H1 (cell line): ENCODE measurements around the gene SCRN1. TPM values are rescaled to one million over a fixed set of nuclear protein-coding genes. Genes with fewer than 3 reads are reported as not detected.

Experiments
- CTCF ChIA-PET: fragments of 300-600 bp; sonication (Branson Sonifier 250); formaldehyde crosslinking; loops from one replicate; lab custom pipeline; 2021; ENCODE audit not compliant: partially characterized antibody; lab: Charles Lee
- POLR2A ChIA-PET: fragments of 300-600 bp; sonication (Branson Sonifier 250); formaldehyde crosslinking; loops from one replicate; lab custom pipeline; 2021; ENCODE audit warnings: inconsistent platforms; ENCODE audit not compliant: partially characterized antibody; lab: Charles Lee
- DNase-seq, 2 experiments: peaks; one replicate each; pipeline versions ENCODE4 v3.0.0 to v3.0.0-alpha.2; 2010 to 2022; ENCODE audit warnings: low spot score in 2 of 2, low read depth in 1 of 2, mixed read lengths in 1 of 2
- FAIRE-seq: peaks from 2 replicates; lab custom pipeline; 2011; peaks lifted over from hg19 to GRCh38; lab: Jason Lieb, UNC
- H2AFZ ChIP-seq: 2 replicates; pipeline ENCODE4 v1.8.1; 2012; ENCODE audit warnings: low read length, inconsistent platforms
- H2AK5ac ChIP-seq: 2 replicates; pipeline ENCODE4 v1.6.1; 2013; ENCODE audit warnings: low read depth, low read length
- H2BK120ac ChIP-seq: replicated peaks from 2 replicates; pipeline ENCODE3; 2013; ENCODE audit warnings: low read depth, low read length, inconsistent platforms
- H2BK12ac ChIP-seq: 2 replicates; pipeline ENCODE4 v1.6.1; 2013; ENCODE audit warnings: low read depth, low read length
- H2BK15ac ChIP-seq: 2 replicates; pipeline ENCODE4 v1.6.1; 2013; ENCODE audit warnings: low read length
- H2BK20ac ChIP-seq: 2 replicates; pipeline ENCODE4 v1.6.1; 2013; ENCODE audit warnings: low read length
- H2BK5ac ChIP-seq: 2 replicates; pipeline ENCODE4 v1.6.1; 2013; ENCODE audit warnings: low read depth, low read length
- H3K14ac ChIP-seq: 2 replicates; pipeline ENCODE4 v1.6.1; 2013; ENCODE audit warnings: inconsistent platforms; ENCODE audit not compliant: insufficient read length
- H3K18ac ChIP-seq: 2 replicates; pipeline ENCODE4 v1.6.1; 2013; ENCODE audit warnings: low read length; ENCODE audit errors: extremely low read depth
- H3K23ac ChIP-seq: 2 replicates; pipeline ENCODE4 v1.6.1; 2013; ENCODE audit warnings: inconsistent platforms; ENCODE audit not compliant: insufficient read length
- H3K23me2 ChIP-seq: 2 replicates; pipeline ENCODE4 v1.6.1; 2013; ENCODE audit warnings: low read depth, low read length
- H3K27ac ChIP-seq: 2 replicates; pipeline ENCODE4 v1.6.1; 2011; ENCODE audit warnings: low read depth, low read length, inconsistent platforms
- H3K27me3 ChIP-seq, 4 experiments: replicated peaks in 1 of 4; 1 replicate in 1 of 4; 2 replicates in 3 of 4; pipeline versions ENCODE4 v1.6.1 to v1.8.1; 2011 to 2013; ENCODE audit warnings: low read length in 3 of 4, mild to moderate bottlenecking in 3 of 4, inconsistent platforms in 2 of 4, mixed read lengths in 2 of 4, moderate library complexity in 1 of 4; ENCODE audit not compliant: control insufficient read depth in 3 of 4, insufficient read depth in 3 of 4; ENCODE audit errors: extremely low read depth in 1 of 4
- H3K36me3 ChIP-seq, 4 experiments: 2 replicates each; pipeline versions ENCODE4 v1.6.1 to v1.8.1; 2011 to 2013; ENCODE audit warnings: mild to moderate bottlenecking in 4 of 4, low read length in 3 of 4, moderate library complexity in 2 of 4, control low read depth in 1 of 4, inconsistent platforms in 1 of 4; ENCODE audit not compliant: insufficient read depth in 4 of 4, control insufficient read depth in 2 of 4
- H3K4ac ChIP-seq: replicated peaks from 2 replicates; pipeline ENCODE3; 2013; ENCODE audit warnings: low read length, low read depth, mixed read lengths, inconsistent platforms; ENCODE audit not compliant: insufficient read length
- H3K4me1 ChIP-seq, 4 experiments: replicated peaks in 1 of 4; 1 replicate in 1 of 4; 2 replicates in 3 of 4; pipeline versions ENCODE4 v1.6.1 to v1.8.1; 2011 to 2013; ENCODE audit warnings: low read length in 3 of 4, inconsistent platforms in 2 of 4, mixed read lengths in 1 of 4; ENCODE audit not compliant: insufficient read depth in 4 of 4, control insufficient read depth in 3 of 4
- H3K4me2 ChIP-seq, 2 experiments: 2 replicates each; pipeline versions ENCODE4 v1.6.1 to v1.8.1; 2011 to 2013; ENCODE audit warnings: low read depth in 2 of 2, low read length in 2 of 2, control low read depth in 1 of 2, inconsistent platforms in 1 of 2, mild to moderate bottlenecking in 1 of 2; ENCODE audit not compliant: insufficient read depth in 1 of 2
- H3K4me3 ChIP-seq, 4 experiments: fragments of 200-600, 300-600 bp in 1 of 4; sonication (generic), shearing (Covaris generic), sonication (Bioruptor Twin) in 1 of 4; 2 replicates each; pipeline versions ENCODE4 v1.5.1 to v1.8.1; 2011 to 2016; ENCODE audit warnings: low read length in 4 of 4, low read depth in 3 of 4, control low read depth in 2 of 4, inconsistent platforms in 2 of 4, mild to moderate bottlenecking in 2 of 4, mixed read lengths in 1 of 4, moderate library complexity in 1 of 4; ENCODE audit not compliant: insufficient read depth in 2 of 4; ENCODE audit errors: extremely low read depth in 1 of 4
- H3K56ac ChIP-seq: replicated peaks from 2 replicates; pipeline ENCODE3; 2013; ENCODE audit warnings: low read depth, mild to moderate bottlenecking, mixed read lengths, low read length, inconsistent platforms; ENCODE audit not compliant: insufficient read length
- H3K79me1 ChIP-seq: 2 replicates; pipeline ENCODE4 v1.6.1; 2013; ENCODE audit warnings: low read depth, low read length, control low read depth
- H3K79me2 ChIP-seq, 2 experiments: 2 replicates each; pipeline versions ENCODE4 v1.6.1 to v1.8.1; 2012 to 2013; ENCODE audit warnings: low read length in 2 of 2, mild to moderate bottlenecking in 2 of 2, inconsistent platforms in 1 of 2; ENCODE audit not compliant: insufficient read depth in 2 of 2, control insufficient read depth in 1 of 2
- H3K9ac ChIP-seq, 4 experiments: replicated peaks in 1 of 4; 1 replicate in 1 of 4; 2 replicates in 3 of 4; pipeline versions ENCODE4 v1.6.1 to v1.8.1; 2011 to 2013; ENCODE audit warnings: low read depth in 3 of 4, low read length in 3 of 4, control low read depth in 2 of 4, mild to moderate bottlenecking in 2 of 4, moderate library complexity in 2 of 4, inconsistent platforms in 1 of 4; ENCODE audit errors: extremely low read depth in 1 of 4
- H3K9me3 ChIP-seq, 2 experiments: 2 replicates each; pipeline versions ENCODE4 v1.6.1 to v1.8.1; 2012 to 2013; ENCODE audit warnings: mild to moderate bottlenecking in 2 of 2, moderate library complexity in 2 of 2, control low read depth in 1 of 2, inconsistent platforms in 1 of 2, low read depth in 1 of 2, low read length in 1 of 2, mixed read lengths in 1 of 2; ENCODE audit not compliant: insufficient read depth in 2 of 2
- H4K20me1 ChIP-seq, 2 experiments: replicated peaks in 1 of 2; 2 replicates each; pipeline versions ENCODE3 to v1.8.1; 2011 to 2013; ENCODE audit warnings: inconsistent platforms in 2 of 2, low read length in 2 of 2, mild to moderate bottlenecking in 1 of 2; ENCODE audit not compliant: insufficient read depth in 2 of 2, control insufficient read depth in 1 of 2
- H4K5ac ChIP-seq: 2 replicates; pipeline ENCODE4 v1.6.1; 2013; ENCODE audit warnings: low read length, low read depth, mixed read lengths, inconsistent platforms; ENCODE audit not compliant: insufficient read length
- H4K8ac ChIP-seq: 2 replicates; pipeline ENCODE4 v1.8.0; 2013; ENCODE audit warnings: mild to moderate bottlenecking, moderate library complexity, low read length, inconsistent platforms; ENCODE audit not compliant: insufficient read depth; ENCODE audit errors: extremely low read depth
- H4K91ac ChIP-seq: replicated peaks from 2 replicates; pipeline ENCODE3; 2013; ENCODE audit warnings: low read length, mixed read lengths, inconsistent platforms; ENCODE audit not compliant: insufficient read length
- CHD2 ChIP-seq: IDR thresholded peaks from 2 replicates; pipeline ENCODE4 v1.6.1; 2012; ENCODE audit warnings: low read length, improper control_type of control experiment
- HDAC2 ChIP-seq, 2 experiments: fragments of 300-600 bp in 1 of 2; sonication (generic) in 1 of 2; IDR thresholded peaks; 2 replicates each; pipeline ENCODE4 v1.6.1; 2011 to 2012; ENCODE audit warnings: low read depth in 2 of 2, low read length in 2 of 2, mild to moderate bottlenecking in 2 of 2, moderate library complexity in 2 of 2, borderline replicate concordance in 1 of 2, inconsistent platforms in 1 of 2
- TAF7 ChIP-seq: optimal IDR thresholded peaks from 2 replicates; pipeline ENCODE3; 2011; ENCODE audit warnings: low read depth, mild to moderate bottlenecking, inconsistent platforms, low read length, moderate library complexity, borderline replicate concordance
- WGBS, 2 experiments: shearing (Covaris generic) in 1 of 2; methylation state at CpG; one replicate each; pipeline versions ENCODE4 v1.1.6 to v1.1.7; 2013 to 2015; ENCODE audit warnings: low lambda C conversion rate in 2 of 2, mixed read lengths in 2 of 2, inconsistent platforms in 1 of 2, low coverage in 1 of 2, missing lambda C conversion rate in 1 of 2; ENCODE audit not compliant: insufficient replicate concordance in 2 of 2, insufficient coverage in 1 of 2, insufficient read length in 1 of 2; ENCODE audit errors: extremely low coverage in 1 of 2, missing lambda C conversion rate in 1 of 2; 5-methylcytosine and 5-hydroxymethylcytosine counted together
- polyA plus RNA-seq, 7 experiments: library from polyadenylated mRNA; depleted of rRNA in 3 of 7; stranded (reverse) in 5 of 7; unstranded in 2 of 7; fragments of >200 nt in 5 of 7; fragments of 200-250 nt in 2 of 7; gene quantifications; 1 replicate in 5 of 7; 2 replicates in 1 of 7; 4 replicates in 1 of 7; pipeline versions ENCODE4 v1.2.1 to v1.2.3, GENCODE V29; 2011 to 2013; ENCODE audit warnings: missing spikeins in 2 of 7, mixed read lengths in 2 of 7
- total RNA-seq: library from RNA; stranded (reverse); fragmentation: NEBNext Ultra II Directional; extraction: Animal tissue kit (Norgen Biotek cat#: 25700); gene quantifications from 2 replicates; pipeline ENCODE4 v1.2.1, GENCODE V29; 2021

SCRN1 gene
- total and polyA plus RNA-seq, 2 of the 8 experiments (the other 6 are each of a cell fraction or from before 2014, with no cell fraction given) = 36.0 to 75.8 TPM

DNA sequence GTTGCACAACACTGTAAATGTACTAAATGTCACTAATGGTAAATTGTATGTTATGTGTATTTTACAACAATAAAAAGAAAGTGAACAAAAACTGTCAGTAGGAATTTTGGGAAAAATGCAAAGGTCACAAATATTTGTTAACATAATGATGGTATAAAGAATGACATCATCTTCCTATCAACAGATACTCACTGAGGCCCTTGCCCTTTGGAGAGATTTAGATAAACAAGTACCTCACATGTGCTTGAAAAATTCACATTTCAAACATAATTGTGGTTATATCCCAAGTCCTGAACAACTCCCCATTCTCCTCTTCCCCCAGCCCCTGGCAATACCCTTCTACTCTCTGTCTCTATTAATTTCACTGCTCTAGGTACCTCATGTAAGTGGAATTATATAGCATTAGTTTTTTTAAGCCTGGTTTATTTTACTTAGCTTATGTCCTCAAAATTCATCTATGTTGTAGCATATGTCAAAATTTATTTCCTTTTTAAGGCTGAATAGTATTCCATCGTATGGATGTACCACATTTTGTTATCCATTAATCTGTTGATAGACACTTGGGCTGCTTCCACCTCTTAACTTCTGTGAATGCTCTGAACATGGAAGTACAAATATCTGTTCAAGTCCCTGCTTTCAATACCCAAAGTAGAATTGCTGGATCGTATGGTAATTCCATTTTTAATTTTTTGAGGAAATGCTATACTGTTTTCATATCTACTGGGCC, 92.8 kb downstream of the SCRN1 start:
- no peak overlapping the region for H3K27ac ChIP-seq
- H3K9me3 ChIP-seq = peaks cover 0 to 2% of the 10 kb centered on the region in 2 experiments; a peak in 1 of 4 replicates
- TF ChIP-seq TAF7 (no peak), HDAC2 (IDR thresholded peaks at IDR 0.05; ENCODE audit: borderline replicate concordance in 1 of 2, low read depth in 2 of 2, low read length in 2 of 2) (no peak), CHD2 (no peak)
- TF ChIP-seq, all 59 proteins: peak for 0
- H2AK5ac ChIP-seq = no peak overlapping the region
- H4K91ac ChIP-seq = no peak overlapping the region
- H3K9ac ChIP-seq = no peak overlapping the region
- no peak overlapping the region for H4K5ac ChIP-seq
- H3K4ac ChIP-seq = no peak overlapping the region
- H2BK15ac ChIP-seq = no peak overlapping the region
- H3K4me1 ChIP-seq = no peaks in the 10 kb centered on the region
- H2BK20ac ChIP-seq = no peak overlapping the region
- H3K4me2 ChIP-seq = no peak overlapping the region
- no peak overlapping the region for H2BK12ac ChIP-seq
- no peak for DNase-seq
- no peak overlapping the region for H3K4me3 ChIP-seq
- H3K18ac ChIP-seq = no peak overlapping the region
- H3K79me1 ChIP-seq = no peaks in the 10 kb centered on the region
- no peaks in the 10 kb centered on the region for H3K27me3 ChIP-seq
- no peak overlapping the region for H3K23ac ChIP-seq
- H2BK5ac ChIP-seq = no peak overlapping the region
- no peak for FAIRE-seq
- peaks cover 0 to 3% of the 10 kb centered on the region in 2 experiments for H4K20me1 ChIP-seq
- ChIA-PET CTCF (interaction anchor here (1.0 to 1.6 kb wide), 3 partner anchors 11 to 24 kb away, joined by 3 to 4 read pairs (median 3); no protein-coding TSS in a partner anchor), POLR2A (no interaction called here)
- no peak overlapping the region for H2BK120ac ChIP-seq
- no peak overlapping the region for H3K56ac ChIP-seq
- H3K23me2 ChIP-seq = peaks cover 3% of the 10 kb centered on the region; the same call in 1 of the 2 replicates
- 73% methylated on average over 2 of the region's 2 CpGs; no CpG with 5 or more reads in 1 of the 2 experiments for WGBS, 2 experiments
- no peak overlapping the region for H2AFZ ChIP-seq
- no peaks in the 10 kb centered on the region for H3K79me2 ChIP-seq
- H3K14ac ChIP-seq = no peak overlapping the region
- no peak overlapping the region for H4K8ac ChIP-seq
- H3K36me3 ChIP-seq = peaks cover 0 to 11% (median 3%) of the 10 kb centered on the region in 4 experiments; a peak in 5 of 8 replicates
